ENCODE results near the gene PPIL6. TPM values are rescaled to one million over a fixed set of nuclear protein-coding genes. Genes with fewer than 3 reads are reported as not detected.

PPIL6 gene
- total RNA-seq, 1 experiment from 2014 or later, result 0.61 TPM

- TF ChIP-seq, protein P1, sequence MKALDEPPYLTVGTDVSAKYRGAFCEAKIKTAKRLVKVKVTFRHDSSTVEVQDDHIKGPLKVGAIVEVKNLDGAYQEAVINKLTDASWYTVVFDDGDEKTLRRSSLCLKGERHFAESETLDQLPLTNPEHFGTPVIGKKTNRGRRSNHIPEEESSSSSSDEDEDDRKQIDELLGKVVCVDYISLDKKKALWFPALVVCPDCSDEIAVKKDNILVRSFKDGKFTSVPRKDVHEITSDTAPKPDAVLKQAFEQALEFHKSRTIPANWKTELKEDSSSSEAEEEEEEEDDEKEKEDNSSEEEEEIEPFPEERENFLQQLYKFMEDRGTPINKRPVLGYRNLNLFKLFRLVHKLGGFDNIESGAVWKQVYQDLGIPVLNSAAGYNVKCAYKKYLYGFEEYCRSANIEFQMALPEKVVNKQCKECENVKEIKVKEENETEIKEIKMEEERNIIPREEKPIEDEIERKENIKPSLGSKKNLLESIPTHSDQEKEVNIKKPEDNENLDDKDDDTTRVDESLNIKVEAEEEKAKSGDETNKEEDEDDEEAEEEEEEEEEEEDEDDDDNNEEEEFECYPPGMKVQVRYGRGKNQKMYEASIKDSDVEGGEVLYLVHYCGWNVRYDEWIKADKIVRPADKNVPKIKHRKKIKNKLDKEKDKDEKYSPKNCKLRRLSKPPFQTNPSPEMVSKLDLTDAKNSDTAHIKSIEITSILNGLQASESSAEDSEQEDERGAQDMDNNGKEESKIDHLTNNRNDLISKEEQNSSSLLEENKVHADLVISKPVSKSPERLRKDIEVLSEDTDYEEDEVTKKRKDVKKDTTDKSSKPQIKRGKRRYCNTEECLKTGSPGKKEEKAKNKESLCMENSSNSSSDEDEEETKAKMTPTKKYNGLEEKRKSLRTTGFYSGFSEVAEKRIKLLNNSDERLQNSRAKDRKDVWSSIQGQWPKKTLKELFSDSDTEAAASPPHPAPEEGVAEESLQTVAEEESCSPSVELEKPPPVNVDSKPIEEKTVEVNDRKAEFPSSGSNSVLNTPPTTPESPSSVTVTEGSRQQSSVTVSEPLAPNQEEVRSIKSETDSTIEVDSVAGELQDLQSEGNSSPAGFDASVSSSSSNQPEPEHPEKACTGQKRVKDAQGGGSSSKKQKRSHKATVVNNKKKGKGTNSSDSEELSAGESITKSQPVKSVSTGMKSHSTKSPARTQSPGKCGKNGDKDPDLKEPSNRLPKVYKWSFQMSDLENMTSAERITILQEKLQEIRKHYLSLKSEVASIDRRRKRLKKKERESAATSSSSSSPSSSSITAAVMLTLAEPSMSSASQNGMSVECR (CRISPR knock-in tag; IDR thresholded peaks at IDR 0.05; ENCODE audit: borderline replicate concordance), result no peak
- TF ChIP-seq, protein P2, sequence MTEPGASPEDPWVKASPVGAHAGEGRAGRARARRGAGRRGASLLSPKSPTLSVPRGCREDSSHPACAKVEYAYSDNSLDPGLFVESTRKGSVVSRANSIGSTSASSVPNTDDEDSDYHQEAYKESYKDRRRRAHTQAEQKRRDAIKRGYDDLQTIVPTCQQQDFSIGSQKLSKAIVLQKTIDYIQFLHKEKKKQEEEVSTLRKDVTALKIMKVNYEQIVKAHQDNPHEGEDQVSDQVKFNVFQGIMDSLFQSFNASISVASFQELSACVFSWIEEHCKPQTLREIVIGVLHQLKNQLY (CRISPR knock-in tag; IDR thresholded peaks at IDR 0.05), result no peak
- TF ChIP-seq RORB (CRISPR knock-in tag; IDR thresholded peaks at IDR 0.05) (no peak), ZNF423 (CRISPR knock-in tag; IDR thresholded peaks at IDR 0.05) (no peak), ZNF396 (CRISPR knock-in tag; IDR thresholded peaks at IDR 0.05; ENCODE audit: borderline replicate concordance) (no peak)
These were observed 80.1 kb downstream of the PPIL6 start (continued) for GRCh38 chr6:109360281-109360680.

- no peak overlapping the region for H3K27ac Mint-ChIP-seq
- ATAC-seq (no peak), DNase-seq (ENCODE audit: low spot score) (no peak)
- peaks cover 82% of the 10 kb centered on the region for H3K36me3 Mint-ChIP-seq
- no peaks in the 10 kb centered on the region for H3K27me3 Mint-ChIP-seq (ENCODE audit: low read depth)
- no peak overlapping the region for H3K4me3 Mint-ChIP-seq
- 0 out of 2 replicates have a peak, but pooled peaks cover 3% of the 10 kb centered on the region for H3K4me1 Mint-ChIP-seq
- H3K9me3 Mint-ChIP-seq, result peaks cover 39% of the 10 kb centered on the region
- ChIA-PET CTCF (no interaction called here), POLR2A (no interaction called here)
- TF ChIP-seq PRDM15 (CRISPR knock-in tag; IDR thresholded peaks at IDR 0.05) (no peak), GRHL2 (CRISPR knock-in tag; IDR thresholded peaks at IDR 0.05; ENCODE audit: insufficient replicate concordance, severe bottlenecking) (no peak), ZNF121 (CRISPR knock-in tag; IDR thresholded peaks at IDR 0.05) (no peak), IRF2 (CRISPR knock-in tag; IDR thresholded peaks at IDR 0.05; ENCODE audit: borderline replicate concordance, low read depth) (no peak), ESRRA (CRISPR knock-in tag; IDR thresholded peaks at IDR 0.05; ENCODE audit: borderline replicate concordance) (no peak), GABPB1 (CRISPR knock-in tag; IDR thresholded peaks at IDR 0.05) (no peak), ZNF425 (CRISPR knock-in tag; conservative IDR thresholded peaks at IDR 0.05) (no peak), NR3C1 (CRISPR knock-in tag; conservative IDR thresholded peaks at IDR 0.05; ENCODE audit: low read depth) (no peak), ZNF281 (CRISPR knock-in tag; IDR thresholded peaks at IDR 0.05) (no peak)
- TF ChIP-seq, protein P3, sequence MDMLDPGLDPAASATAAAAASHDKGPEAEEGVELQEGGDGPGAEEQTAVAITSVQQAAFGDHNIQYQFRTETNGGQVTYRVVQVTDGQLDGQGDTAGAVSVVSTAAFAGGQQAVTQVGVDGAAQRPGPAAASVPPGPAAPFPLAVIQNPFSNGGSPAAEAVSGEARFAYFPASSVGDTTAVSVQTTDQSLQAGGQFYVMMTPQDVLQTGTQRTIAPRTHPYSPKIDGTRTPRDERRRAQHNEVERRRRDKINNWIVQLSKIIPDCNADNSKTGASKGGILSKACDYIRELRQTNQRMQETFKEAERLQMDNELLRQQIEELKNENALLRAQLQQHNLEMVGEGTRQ (CRISPR knock-in tag; IDR thresholded peaks at IDR 0.05), result no peak
- TF ChIP-seq, protein P4, sequence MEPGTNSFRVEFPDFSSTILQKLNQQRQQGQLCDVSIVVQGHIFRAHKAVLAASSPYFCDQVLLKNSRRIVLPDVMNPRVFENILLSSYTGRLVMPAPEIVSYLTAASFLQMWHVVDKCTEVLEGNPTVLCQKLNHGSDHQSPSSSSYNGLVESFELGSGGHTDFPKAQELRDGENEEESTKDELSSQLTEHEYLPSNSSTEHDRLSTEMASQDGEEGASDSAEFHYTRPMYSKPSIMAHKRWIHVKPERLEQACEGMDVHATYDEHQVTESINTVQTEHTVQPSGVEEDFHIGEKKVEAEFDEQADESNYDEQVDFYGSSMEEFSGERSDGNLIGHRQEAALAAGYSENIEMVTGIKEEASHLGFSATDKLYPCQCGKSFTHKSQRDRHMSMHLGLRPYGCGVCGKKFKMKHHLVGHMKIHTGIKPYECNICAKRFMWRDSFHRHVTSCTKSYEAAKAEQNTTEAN (CRISPR knock-in tag; IDR thresholded peaks at IDR 0.05), result no peak
- TF ChIP-seq, protein P5, sequence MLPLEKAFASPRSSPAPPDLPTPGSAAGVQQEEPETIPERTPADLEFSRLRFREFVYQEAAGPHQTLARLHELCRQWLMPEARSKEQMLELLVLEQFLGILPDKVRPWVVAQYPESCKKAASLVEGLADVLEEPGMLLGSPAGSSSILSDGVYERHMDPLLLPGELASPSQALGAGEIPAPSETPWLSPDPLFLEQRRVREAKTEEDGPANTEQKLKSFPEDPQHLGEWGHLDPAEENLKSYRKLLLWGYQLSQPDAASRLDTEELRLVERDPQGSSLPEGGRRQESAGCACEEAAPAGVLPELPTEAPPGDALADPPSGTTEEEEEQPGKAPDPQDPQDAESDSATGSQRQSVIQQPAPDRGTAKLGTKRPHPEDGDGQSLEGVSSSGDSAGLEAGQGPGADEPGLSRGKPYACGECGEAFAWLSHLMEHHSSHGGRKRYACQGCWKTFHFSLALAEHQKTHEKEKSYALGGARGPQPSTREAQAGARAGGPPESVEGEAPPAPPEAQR (CRISPR knock-in tag; IDR thresholded peaks at IDR 0.05), result no peak
- TF ChIP-seq, protein P2 (CRISPR knock-in tag; IDR thresholded peaks at IDR 0.05), result no peak
These were observed 81.2 kb downstream of the PPIL6 start for GRCh38 chr6:109359248-109359647.
